Measurements from ENCODE around the gene FBXW11.
A peak's percentile ranks its signal among the peaks of the same experiment; 100 is the strongest.
"Not testable (repeated sequence)": the region's sequence is repeated elsewhere in the genome, so short reads cannot be mapped to it uniquely, and the experiment has no call there.

The FBXW11 gene

GRCh38 chr5:171953860-171954701 lies 52.4 kb downstream of the FBXW11 start:
- peak; percentile 43 for DNase-seq (ENCODE audit: low read depth)

GRCh38 chr5:171952021-171952420 lies 54.4 kb downstream of the FBXW11 start:
- DNase-seq (ENCODE audit: low read depth), result no peak

GRCh38 chr5:171951218-171951617 lies 55.2 kb downstream of the FBXW11 start:
- no peak for DNase-seq (ENCODE audit: low read depth)

- DNase-seq (ENCODE audit: low read depth), result no peak
Measured at GRCh38 chr5:171946000-171946781, 60.2 kb downstream of the FBXW11 start.

- DNase-seq (ENCODE audit: low read depth), result no peak
Measured at GRCh38 chr5:171945476-171945875, 61.0 kb downstream of the FBXW11 start.

- DNase-seq (ENCODE audit: low read depth), result no peak
Measured at GRCh38 chr5:171945066-171945465, 61.4 kb downstream of the FBXW11 start.

- DNase-seq (ENCODE audit: low read depth), result not testable (repeated sequence)
Measured at GRCh38 chr5:171942112-171942516, 64.3 kb downstream of the FBXW11 start.

GRCh38 chr5:171941675-171942074 lies 64.8 kb downstream of the FBXW11 start:
- DNase-seq (ENCODE audit: low read depth), result not testable (repeated sequence)

- DNase-seq (ENCODE audit: low read depth), result not testable (repeated sequence)
Measured at GRCh38 chr5:171941275-171941674, 65.2 kb downstream of the FBXW11 start.

- DNase-seq (ENCODE audit: low read depth), result no peak
Measured at GRCh38 chr5:171939951-171940350, 66.5 kb downstream of the FBXW11 start.

- DNase-seq (ENCODE audit: low read depth), result no peak
Measured at GRCh38 chr5:171938358-171938757, 68.1 kb downstream of the FBXW11 start.

- no peak for DNase-seq (ENCODE audit: low read depth)
Measured at GRCh38 chr5:171937351-171937750, 69.1 kb downstream of the FBXW11 start.

GRCh38 chr5:171934586-171934985 lies 71.9 kb downstream of the FBXW11 start:
- no peak for DNase-seq (ENCODE audit: low read depth)

- no peak for DNase-seq (ENCODE audit: low read depth)
Measured at GRCh38 chr5:171931163-171931562, 75.3 kb downstream of the FBXW11 start.

- no peak for DNase-seq (ENCODE audit: low read depth)
Measured at GRCh38 chr5:171927345-171927941, 79.0 kb downstream of the FBXW11 start.

- DNase-seq (ENCODE audit: low read depth), result no peak
Measured at GRCh38 chr5:171926311-171926710, 80.1 kb downstream of the FBXW11 start.

GRCh38 chr5:171924493-171925122 lies 81.8 kb downstream of the FBXW11 start:
- no peak for DNase-seq (ENCODE audit: low read depth)

GRCh38 chr5:171920765-171921391 lies 85.6 kb downstream of the FBXW11 start:
- DNase-seq (ENCODE audit: low read depth), result no peak

- not testable (repeated sequence) for DNase-seq (ENCODE audit: low read depth)
Measured at GRCh38 chr5:171915700-171916099, 90.7 kb downstream of the FBXW11 start.

- DNase-seq (ENCODE audit: low read depth), result no peak
Measured at GRCh38 chr5:171914726-171915338, 91.6 kb downstream of the FBXW11 start.

- peak; percentile 9 for DNase-seq (ENCODE audit: low read depth)
Measured at GRCh38 chr5:171913987-171914273, 92.5 kb downstream of the FBXW11 start.

- no peak for DNase-seq (ENCODE audit: low read depth)
Measured at GRCh38 chr5:171911152-171911551, 95.3 kb downstream of the FBXW11 start.
